Activated CD8-positive, alpha-beta memory T cell treated with anti-CD3 and anti-CD28 coated beads, Interleukin-2, amount 50 U/mL, for 24 hours (primary cell): ENCODE results near the gene TMEM134.

Experiments used
- DNase-seq: peaks from one replicate; pipeline ENCODE4 v3.0.0-alpha.2; 2020; ENCODE audit errors: extremely low read depth

TMEM134 gene

GRCh38 chr11:67422891-67423290 lies 46.2 kb downstream of the TMEM134 start:
- no peak for DNase-seq

- no peak for DNase-seq
Measured at GRCh38 chr11:67421430-67422031, 47.5 kb downstream of the TMEM134 start.

DNA sequence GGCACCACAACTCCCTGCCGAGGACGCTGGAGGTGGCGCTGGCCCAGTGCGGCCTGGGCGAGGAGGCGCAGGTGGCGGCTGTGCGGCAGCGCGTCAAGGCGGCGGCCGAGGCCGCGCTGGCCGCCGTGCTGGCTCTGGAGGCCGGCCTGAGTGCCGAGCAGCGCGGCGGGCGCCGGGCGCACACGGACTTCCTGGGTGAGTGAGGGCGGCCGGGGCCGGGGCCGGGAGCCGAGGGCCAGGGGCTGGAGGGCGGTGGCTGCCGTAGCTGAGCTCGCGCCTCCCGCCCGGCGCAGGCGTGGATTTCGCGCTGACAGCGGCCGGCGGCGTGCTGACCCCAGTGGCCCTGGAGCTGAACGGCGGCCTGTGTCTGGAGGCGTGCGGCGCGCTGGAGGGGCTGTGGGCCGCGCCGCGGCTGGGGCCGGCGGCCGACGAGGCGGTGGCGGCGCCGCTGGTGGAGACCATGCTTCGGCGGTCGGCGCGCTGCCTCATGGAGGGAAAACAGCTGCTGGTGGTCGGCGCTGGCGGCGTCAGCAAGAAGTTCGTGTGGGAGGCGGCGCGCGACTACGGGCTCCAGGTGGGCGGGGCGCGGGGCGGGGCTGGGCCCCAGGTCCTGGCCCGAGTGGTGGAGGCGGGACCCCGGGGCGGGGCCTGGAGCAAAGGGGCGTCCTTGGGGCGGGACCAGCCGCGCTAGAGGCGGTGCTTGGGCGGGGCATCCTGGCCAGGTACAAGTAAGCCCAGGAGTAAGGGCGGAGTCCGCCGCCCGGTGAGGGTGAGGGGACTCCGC lies 48.2 kb downstream of the TMEM134 start:
- peak; percentile 93 for DNase-seq

GRCh38 chr11:67420147-67420645 lies 48.9 kb downstream of the TMEM134 start:
- no peak for DNase-seq

DNA sequence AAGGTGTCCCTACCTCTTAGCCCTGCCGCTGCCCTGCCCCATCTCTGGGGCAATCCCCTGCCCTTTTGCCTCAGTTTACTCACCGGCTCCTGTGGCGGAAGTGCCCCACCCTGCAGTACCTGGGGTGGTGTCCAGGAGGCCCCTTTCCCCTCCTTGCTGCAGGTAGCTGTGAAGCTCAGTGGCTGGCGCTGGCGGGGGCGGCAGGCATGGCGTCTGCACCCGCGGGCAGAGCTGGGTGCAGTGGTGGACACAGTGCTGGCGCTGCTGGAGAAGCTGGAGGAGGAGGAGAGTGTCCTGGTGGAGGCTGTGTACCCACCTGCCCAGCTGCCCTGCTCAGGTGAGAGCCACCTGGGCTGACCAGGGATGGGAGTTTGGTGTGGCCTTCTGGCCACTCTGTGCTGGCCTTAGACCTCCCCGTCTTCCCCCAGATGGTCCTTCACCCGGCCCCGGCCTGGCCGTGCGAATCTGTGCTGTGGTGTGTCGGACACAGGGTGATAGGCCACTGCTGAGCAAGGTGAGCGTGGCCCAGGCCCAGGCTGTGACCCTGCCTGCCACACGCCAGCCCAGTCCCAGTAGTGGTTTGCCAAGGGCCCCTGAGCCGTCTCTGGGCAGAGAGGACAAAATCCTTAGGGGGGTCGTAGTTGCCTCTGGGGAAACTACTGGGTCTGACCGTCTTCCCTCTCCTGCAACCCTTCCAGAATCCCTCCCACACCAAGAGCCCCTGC lies 49.6 kb downstream of the TMEM134 start:
- DNase-seq = no peak

- DNase-seq = no peak
Measured at GRCh38 chr11:67418476-67419281, 50.4 kb downstream of the TMEM134 start.

DNA sequence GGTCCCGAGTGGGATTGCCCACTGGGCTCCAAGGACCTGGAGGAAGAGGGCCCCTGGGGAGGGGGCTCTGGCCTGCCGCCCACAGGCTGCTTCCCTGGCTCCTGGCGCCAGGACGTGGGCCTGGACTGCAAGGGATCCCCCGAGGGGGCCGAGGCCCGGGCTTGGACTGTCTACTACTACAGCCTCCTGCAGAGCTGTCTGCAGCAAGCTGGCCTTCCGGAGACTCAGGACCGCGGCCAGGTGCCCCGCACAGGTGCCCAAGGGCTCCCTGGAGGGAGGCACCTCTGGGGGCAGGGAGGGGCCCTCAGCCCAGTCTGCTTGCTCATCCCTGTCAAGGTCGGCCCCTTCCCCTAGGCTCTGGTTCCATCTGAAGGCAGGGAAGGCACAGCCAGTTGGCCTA lies 51.6 kb downstream of the TMEM134 start:
- DNase-seq = no peak

DNA sequence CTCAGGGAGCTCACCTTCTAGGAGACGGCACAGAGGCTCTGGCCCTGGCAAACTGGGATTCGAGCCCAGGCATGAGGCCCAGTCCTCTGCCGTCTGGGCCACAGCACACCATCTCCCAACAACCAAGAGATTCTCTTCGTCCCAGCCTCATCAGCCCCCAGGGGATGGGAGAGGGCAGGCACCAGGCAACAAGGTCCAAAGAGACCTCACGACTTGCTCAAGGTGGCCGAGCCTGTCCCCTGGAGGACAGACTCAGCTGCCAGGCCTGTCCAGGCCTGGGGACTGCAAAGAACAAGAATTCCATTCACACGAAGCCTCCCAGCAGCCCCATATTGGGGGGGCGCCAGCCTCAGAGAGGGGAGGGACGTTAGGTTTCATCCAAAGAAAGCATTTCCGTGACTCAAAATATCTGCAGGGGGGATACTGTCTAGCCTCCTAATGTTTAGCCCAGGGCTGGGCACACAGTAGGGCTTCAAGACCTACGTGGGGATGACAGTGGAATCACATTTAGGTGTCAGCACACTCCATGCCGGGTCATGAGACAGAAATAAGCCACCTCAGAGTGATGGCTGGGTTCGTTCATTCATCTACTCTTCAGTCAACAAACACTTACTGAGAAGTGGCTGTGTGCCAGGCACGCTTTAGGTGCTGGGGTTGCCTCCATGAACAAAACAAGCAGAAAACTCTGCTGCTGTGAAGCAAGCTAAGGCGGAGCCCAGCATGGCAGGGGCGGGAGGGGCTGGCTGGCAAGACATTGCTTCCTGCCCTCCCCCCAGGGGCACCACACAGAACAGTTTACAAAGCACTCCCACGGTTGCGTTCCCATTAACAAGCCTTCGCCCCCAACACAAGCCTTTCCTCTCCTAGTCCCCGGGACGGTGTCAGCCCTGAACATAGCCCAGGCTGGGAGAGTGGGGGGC lies 52.4 kb downstream of the TMEM134 start:
- DNase-seq = no peak

DNA sequence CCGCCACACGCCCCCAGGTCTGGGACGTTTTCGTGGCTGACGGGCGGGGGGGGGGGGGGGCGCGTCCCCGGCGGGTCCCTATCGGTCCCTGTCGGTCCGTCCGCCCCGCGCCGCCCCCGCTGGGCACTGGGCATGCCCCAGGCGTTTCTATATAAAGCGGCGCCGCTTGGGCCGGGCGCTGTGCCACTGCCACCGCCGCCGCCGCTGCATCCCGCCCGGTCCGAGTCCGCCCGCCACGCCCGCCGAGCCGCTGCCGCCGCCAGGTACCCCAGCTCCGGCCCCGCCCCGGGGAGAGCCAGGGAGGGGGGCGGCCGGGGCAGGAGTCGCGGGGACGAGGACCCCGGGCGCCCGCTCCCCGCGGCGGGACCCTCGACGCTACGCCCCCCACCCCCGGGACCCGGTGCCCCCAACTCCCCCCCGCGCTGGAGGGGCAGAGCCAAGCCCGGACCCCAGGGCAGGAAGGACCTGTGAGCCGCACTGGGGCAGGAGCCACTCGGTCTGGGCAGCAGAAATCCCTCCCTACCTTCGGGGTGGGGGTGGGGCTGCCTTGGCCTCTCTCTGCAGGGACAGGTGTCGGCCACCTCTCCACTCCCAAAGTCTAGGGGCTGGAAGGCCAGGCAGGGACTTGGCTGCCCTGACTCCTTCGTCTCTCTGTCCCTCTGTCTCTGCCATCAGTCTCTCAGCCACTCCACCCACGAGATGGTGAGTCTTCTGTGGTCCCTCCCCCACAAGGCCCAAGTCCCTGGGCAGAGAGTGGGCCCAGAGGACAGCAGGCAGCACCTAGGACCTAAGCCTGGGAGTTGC lies 53.3 kb downstream of the TMEM134 start, which contains the start of gene CARNS1:
Gene CARNS1, plus strand, starts transcription at position 178 of the 804 bp plus-strand sequence. Its CDS starts 522 bp downstream, at position 700.
- no peak for DNase-seq

DNA sequence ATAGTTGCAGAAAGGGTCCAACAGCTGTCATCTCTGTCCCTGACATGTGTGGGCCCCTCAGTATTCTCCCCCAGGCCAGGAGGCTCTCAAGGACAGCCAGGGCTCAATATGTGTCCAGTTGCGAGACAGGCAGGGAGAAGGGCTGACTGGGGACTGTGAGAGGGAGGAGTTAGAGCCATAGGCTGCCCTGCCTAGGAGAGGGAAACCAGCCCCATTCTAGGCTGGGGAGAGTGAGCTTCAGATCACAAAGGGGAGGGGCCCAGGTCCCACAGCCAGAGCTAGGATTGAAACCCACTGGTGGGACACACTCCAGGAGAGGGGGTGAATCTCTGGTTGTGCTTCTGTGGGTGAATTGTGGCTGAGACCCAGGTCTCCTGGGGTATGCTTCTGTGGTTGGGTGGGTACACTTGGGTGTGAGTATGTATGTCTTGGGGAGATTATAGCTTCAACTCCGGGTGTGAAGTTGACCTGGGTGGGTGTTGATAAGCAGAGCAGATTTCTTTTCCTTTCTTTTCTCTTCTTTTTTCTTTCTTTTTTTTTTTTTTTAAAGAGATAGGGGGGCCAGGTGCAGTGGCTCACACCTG lies 55.7 kb downstream of the TMEM134 start:
- no peak for DNase-seq

DNA sequence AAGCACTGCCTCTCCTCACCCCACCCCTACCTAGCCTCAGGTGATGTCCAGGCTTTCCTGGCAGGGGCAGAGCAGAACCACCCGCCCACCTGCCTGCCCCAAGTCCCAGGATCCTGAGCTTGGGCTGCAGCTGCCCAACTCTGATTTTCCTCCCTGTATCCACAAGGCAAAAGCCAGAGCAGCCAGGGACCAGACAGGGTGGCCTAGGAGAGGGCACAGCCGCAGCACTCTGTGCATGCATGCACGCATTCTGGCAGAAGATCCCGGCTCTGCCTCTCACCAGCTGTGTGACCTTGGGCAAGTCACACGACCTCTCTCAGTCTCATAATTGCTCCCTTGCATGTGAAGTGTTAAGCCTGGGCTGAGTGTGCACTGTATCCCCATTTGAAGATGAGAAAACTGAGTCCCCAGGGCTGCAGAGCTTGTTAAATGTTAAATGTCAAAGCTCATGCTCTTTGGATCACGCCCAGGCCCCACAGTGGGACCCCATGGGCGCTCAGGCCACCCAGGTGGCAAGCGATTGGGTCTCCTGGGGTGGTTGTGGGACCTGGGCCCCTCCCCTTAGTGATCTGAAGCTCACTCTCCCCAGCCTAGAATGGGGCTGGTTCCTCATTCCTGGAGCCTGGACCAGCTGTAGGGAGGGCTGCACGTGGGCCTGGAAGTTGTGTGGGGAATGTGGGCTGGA lies 56.4 kb downstream of the TMEM134 start:
- no peak for DNase-seq

DNA sequence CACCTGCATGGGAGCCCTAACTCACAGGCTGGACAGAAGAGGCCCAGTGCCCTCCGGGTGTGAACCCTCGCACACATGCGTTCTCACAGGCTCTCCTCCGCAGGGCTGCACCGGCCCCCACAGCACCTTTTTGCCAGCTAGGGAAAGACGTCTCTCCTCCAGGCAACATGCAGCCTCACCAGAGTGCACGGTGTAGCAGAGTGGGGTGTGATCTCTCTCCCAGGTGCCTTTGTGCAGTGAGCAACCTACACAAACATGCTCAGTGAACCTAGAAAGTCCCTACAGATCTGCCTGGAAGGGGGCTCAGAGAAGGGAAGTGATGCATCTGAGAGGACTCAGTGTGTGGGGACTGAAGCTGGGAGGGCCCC lies 57.3 kb downstream of the TMEM134 start:
- no peak for DNase-seq
